ENCODE measurements around the gene SCUBE1. TPM values are rescaled to one million over a fixed set of nuclear protein-coding genes. Genes with fewer than 3 reads are reported as not detected.

Gene SCUBE1
- total and polyA plus RNA-seq, 4 donors = 1.6 to 7.9 (median 5.0) TPM

DNA sequence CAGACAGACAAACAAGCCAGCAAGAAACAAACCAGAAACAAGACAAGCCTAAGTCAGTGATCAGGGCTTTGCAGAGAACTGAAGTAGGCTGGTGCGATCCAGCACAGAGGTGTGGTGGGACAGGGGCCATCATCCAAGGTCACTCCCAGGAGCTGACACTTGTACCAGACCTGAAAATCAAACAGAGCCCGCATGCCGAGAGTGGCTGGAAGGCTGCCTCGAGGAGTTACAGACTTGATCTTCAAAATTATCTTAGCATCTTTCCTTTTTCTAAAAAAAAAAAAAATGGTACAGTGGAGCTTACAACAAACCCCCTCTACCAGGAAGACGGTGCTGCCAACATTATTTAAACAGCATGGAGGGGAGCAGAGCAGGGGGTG, 8.8 kb upstream of the SCUBE1 start:
- 59 to 69% methylated on average over 5 of the region's 5 CpGs for WGBS, 2 donors
- DNase-seq = no peak
- H3K9ac ChIP-seq (ENCODE audit: insufficient read depth in 1 of 2, low read length in 2 of 2) = no peak overlapping the region
- no peak overlapping the region for H3K4me3 ChIP-seq
- H3K27me3 ChIP-seq (ENCODE audit: control insufficient read depth in 3 of 3, insufficient read depth in 3 of 3, low read length in 2 of 3) = no peaks in the 10 kb centered on the region
- ATAC-seq (ENCODE audit: insufficient read depth, low FRiP score) = no peak
- H3K9me3 ChIP-seq (ENCODE audit: control insufficient read depth in 4 of 4, insufficient read depth in 3 of 4, low read length in 3 of 4) = no peaks in the 10 kb centered on the region
- H3K4me1 ChIP-seq (ENCODE audit: control insufficient read depth in 5 of 5, insufficient read depth in 5 of 5, low read length in 5 of 5) = peaks cover 0 to 1% (median 0%) of the 10 kb centered on the region in 5 donors
- no peak overlapping the region for H3K27ac ChIP-seq (ENCODE audit: low read depth in 1 of 2, low read length in 1 of 2)
- TF ChIP-seq, protein P1, sequence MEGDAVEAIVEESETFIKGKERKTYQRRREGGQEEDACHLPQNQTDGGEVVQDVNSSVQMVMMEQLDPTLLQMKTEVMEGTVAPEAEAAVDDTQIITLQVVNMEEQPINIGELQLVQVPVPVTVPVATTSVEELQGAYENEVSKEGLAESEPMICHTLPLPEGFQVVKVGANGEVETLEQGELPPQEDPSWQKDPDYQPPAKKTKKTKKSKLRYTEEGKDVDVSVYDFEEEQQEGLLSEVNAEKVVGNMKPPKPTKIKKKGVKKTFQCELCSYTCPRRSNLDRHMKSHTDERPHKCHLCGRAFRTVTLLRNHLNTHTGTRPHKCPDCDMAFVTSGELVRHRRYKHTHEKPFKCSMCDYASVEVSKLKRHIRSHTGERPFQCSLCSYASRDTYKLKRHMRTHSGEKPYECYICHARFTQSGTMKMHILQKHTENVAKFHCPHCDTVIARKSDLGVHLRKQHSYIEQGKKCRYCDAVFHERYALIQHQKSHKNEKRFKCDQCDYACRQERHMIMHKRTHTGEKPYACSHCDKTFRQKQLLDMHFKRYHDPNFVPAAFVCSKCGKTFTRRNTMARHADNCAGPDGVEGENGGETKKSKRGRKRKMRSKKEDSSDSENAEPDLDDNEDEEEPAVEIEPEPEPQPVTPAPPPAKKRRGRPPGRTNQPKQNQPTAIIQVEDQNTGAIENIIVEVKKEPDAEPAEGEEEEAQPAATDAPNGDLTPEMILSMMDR (IDR thresholded peaks at IDR 0.05; ENCODE audit: control extremely low read depth, extremely low read depth) = no peak
- H3K36me3 ChIP-seq (ENCODE audit: control insufficient read depth in 4 of 4, insufficient read depth in 4 of 4, low read length in 4 of 4) = no peaks in the 10 kb centered on the region

DNA sequence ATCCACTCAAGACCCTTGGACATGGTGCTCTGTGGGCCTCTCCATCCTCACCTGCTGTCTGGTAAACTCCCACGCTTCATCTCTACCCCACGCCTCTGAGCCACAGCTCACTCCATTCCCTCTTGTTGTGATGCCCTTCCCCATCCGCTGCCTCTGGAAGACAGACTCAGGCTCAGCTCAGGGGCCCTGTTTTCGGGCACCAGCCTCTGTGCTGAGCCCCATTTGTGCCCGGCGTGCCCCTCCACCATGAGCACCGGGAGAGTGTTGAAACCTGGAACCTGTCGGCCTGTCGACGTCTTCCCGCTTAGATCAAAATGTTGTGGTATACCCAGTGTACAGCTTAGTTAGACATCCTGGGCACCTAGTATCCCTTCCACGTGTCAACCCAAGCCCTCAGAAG, 6.5 kb upstream of the SCUBE1 start:
- Histone ChIP-seq H3K36me3 (ENCODE audit: control insufficient read depth in 4 of 4, insufficient read depth in 4 of 4, low read length in 4 of 4) (no peaks in the 10 kb centered on the region), H3K27me3 (ENCODE audit: control insufficient read depth in 3 of 3, insufficient read depth in 3 of 3, low read length in 2 of 3) (peaks cover under 1 to 9% (median 7%) of the 10 kb centered on the region in 3 donors), H3K9me3 (ENCODE audit: control insufficient read depth in 4 of 4, insufficient read depth in 3 of 4, low read length in 3 of 4) (no peaks in the 10 kb centered on the region), H3K27ac (ENCODE audit: low read depth in 1 of 2, low read length in 1 of 2) (no peak overlapping the region), H3K9ac (ENCODE audit: insufficient read depth in 1 of 2, low read length in 2 of 2) (no peak overlapping the region), H3K4me1 (ENCODE audit: control insufficient read depth in 5 of 5, insufficient read depth in 5 of 5, low read length in 5 of 5) (peaks cover 0 to 2% (median 0%) of the 10 kb centered on the region in 5 donors), H3K4me3 (no peak overlapping the region)
- ATAC-seq (ENCODE audit: insufficient read depth, low FRiP score) = no peak
- 85 to 92% methylated on average over 12 of the region's 12 CpGs for WGBS, 2 donors
- TF ChIP-seq, protein P1 (IDR thresholded peaks at IDR 0.05; ENCODE audit: control extremely low read depth, extremely low read depth) = no peak
- no peak for DNase-seq

DNA sequence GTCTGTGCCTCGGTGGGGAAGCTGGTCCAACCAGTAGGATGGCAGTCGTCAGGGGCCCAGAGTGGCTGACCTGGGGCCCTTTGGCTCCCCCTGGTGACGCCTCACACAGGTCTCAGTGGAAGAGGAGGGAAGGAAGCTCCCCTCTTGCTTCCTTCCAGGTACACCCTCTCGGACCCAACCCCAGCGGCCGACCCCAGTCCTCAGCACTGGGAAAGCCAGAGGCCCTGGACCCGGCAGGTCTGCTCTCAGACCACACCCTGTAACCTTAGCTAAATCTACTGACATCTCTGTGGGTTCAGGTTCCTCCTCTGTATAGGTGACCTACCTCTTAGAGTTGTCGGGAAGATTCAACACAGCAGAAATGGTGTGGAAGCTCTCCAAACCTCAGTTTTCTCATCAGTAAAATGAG, 3.4 kb upstream of the SCUBE1 start:
- ATAC-seq (ENCODE audit: insufficient read depth, low FRiP score) (no peak), DNase-seq (peak; percentile 45 to 67 (median 59))
- Histone ChIP-seq H3K9ac (ENCODE audit: insufficient read depth in 1 of 2, low read length in 2 of 2) (no peak overlapping the region), H3K4me1 (ENCODE audit: control insufficient read depth in 5 of 5, insufficient read depth in 5 of 5, low read length in 5 of 5) (peaks cover 0 to 2% (median 0%) of the 10 kb centered on the region in 5 donors), H3K4me3 (no peak overlapping the region), H3K9me3 (ENCODE audit: control insufficient read depth in 4 of 4, insufficient read depth in 3 of 4, low read length in 3 of 4) (no peaks in the 10 kb centered on the region), H3K36me3 (ENCODE audit: control insufficient read depth in 4 of 4, insufficient read depth in 4 of 4, low read length in 4 of 4) (no peaks in the 10 kb centered on the region), H3K27ac (ENCODE audit: low read depth in 1 of 2, low read length in 1 of 2) (no peak overlapping the region), H3K27me3 (ENCODE audit: control insufficient read depth in 3 of 3, insufficient read depth in 3 of 3, low read length in 2 of 3) (peaks cover 4 to 26% (median 25%) of the 10 kb centered on the region in 3 donors)
- WGBS, 2 donors = 15 to 23% methylated on average over 8 of the region's 8 CpGs
- TF ChIP-seq, protein P1 (IDR thresholded peaks at IDR 0.05; ENCODE audit: control extremely low read depth, extremely low read depth) = peak; percentile 60

GRCh38 chr22:43345761-43346301, 2.7 kb upstream of the SCUBE1 start:
- Histone ChIP-seq H3K9me3 (ENCODE audit: control insufficient read depth in 4 of 4, insufficient read depth in 3 of 4, low read length in 3 of 4) (no peaks in the 10 kb centered on the region), H3K36me3 (ENCODE audit: control insufficient read depth in 4 of 4, insufficient read depth in 4 of 4, low read length in 4 of 4) (no peaks in the 10 kb centered on the region), H3K4me3 (no peak overlapping the region), H3K27ac (ENCODE audit: low read depth in 1 of 2, low read length in 1 of 2) (no peak overlapping the region), H3K4me1 (ENCODE audit: control insufficient read depth in 5 of 5, insufficient read depth in 5 of 5, low read length in 5 of 5) (peaks cover 0 to 2% (median 0%) of the 10 kb centered on the region in 5 donors), H3K9ac (ENCODE audit: insufficient read depth in 1 of 2, low read length in 2 of 2) (no peak overlapping the region), H3K27me3 (ENCODE audit: control insufficient read depth in 3 of 3, insufficient read depth in 3 of 3, low read length in 2 of 3) (peaks cover 4 to 32% (median 29%) of the 10 kb centered on the region in 3 donors)
- TF ChIP-seq, protein P1 (IDR thresholded peaks at IDR 0.05; ENCODE audit: control extremely low read depth, extremely low read depth) = no peak
- 51 to 66% methylated on average over 7 of the region's 7 CpGs for WGBS, 2 donors
- ATAC-seq (ENCODE audit: insufficient read depth, low FRiP score) = no peak
- no peak for DNase-seq
